Calu3 (cell line): ENCODE results near the gene SHISA2. TPM values are rescaled to one million over a fixed set of nuclear protein-coding genes. Genes with fewer than 3 reads are reported as not detected.

Experiments
- BruUV-seq: library from RNA; stranded (reverse); fragments of 400-500 nt; replicated peaks from 2 replicates; lab custom pipeline; 2021; lab: Mats Ljungman, UMichigan
- CTCF ChIA-PET: fragments of 300-600 bp; sonication (Branson Sonifier 250); formaldehyde crosslinking; loops from one replicate; lab custom pipeline; 2022; ENCODE audit warnings: antibody characterized with exemption; lab: Charles Lee
- DNase-seq: peaks from one replicate; pipeline ENCODE4 v3.0.0; 2022
- H3K27ac Mint-ChIP-seq: one replicate; pipeline ENCODE4 v1.8.0; 2022; ENCODE audit warnings: mixed read lengths; ENCODE audit not compliant: unreplicated experiment
- H3K27me3 Mint-ChIP-seq: one replicate; pipeline ENCODE4 v1.8.0; 2022; ENCODE audit warnings: mixed read lengths; ENCODE audit not compliant: unreplicated experiment
- H3K36me3 Mint-ChIP-seq: one replicate; pipeline ENCODE4 v1.8.0; 2022; ENCODE audit warnings: mild to moderate bottlenecking, moderate library complexity, mixed read lengths; ENCODE audit not compliant: insufficient read depth, unreplicated experiment
- H3K4me1 Mint-ChIP-seq: one replicate; pipeline ENCODE4 v1.8.0; 2022; ENCODE audit warnings: mild to moderate bottlenecking, low read depth, mixed read lengths; ENCODE audit not compliant: unreplicated experiment
- H3K4me3 Mint-ChIP-seq: one replicate; pipeline ENCODE4 v1.8.0; 2022; ENCODE audit warnings: mild to moderate bottlenecking, low read depth, moderate library complexity, mixed read lengths; ENCODE audit not compliant: unreplicated experiment
- H3K9me3 Mint-ChIP-seq: one replicate; pipeline ENCODE4 v1.8.0; 2022; ENCODE audit warnings: low read depth, mixed read lengths; ENCODE audit not compliant: unreplicated experiment
- CTCF ChIP-seq: fragments of 200-600 bp; IDR thresholded peaks from one replicate; pipeline ENCODE4 v1.8.0; 2022; ENCODE audit warnings: antibody characterized with exemption; ENCODE audit not compliant: unreplicated experiment
- intact Hi-C: fragments of 100-400 bp; cut with micrococcal nuclease; formaldehyde crosslinking; loops from one replicate; pipeline ENCODE4 v1.10.0; 2022; ENCODE audit not compliant: unreplicated experiment
- total RNA-seq: library from RNA; stranded (reverse); gene quantifications from 2 replicates; pipeline ENCODE4 v1.2.3, GENCODE V29; 2022

Gene SHISA2
- total RNA-seq, 1 experiment from 2014 or later: 23.2 TPM

- no peak for TF ChIP-seq CTCF
- no peaks in the 10 kb centered on the region for H3K27me3 Mint-ChIP-seq
- H3K36me3 Mint-ChIP-seq: no peaks in the 10 kb centered on the region
- H3K4me1 Mint-ChIP-seq: peaks cover 43% of the 10 kb centered on the region
- H3K27ac Mint-ChIP-seq: no peak overlapping the region
- intact Hi-C loops: no loop called here
- peaks cover 3% of the 10 kb centered on the region for H3K9me3 Mint-ChIP-seq
- DNase-seq: no peak
- CTCF ChIA-PET: interaction anchor here (1.0 kb wide), 1 partner anchor 37 kb away, joined by 3 read pairs; no protein-coding TSS in a partner anchor
- no peak overlapping the region for H3K4me3 Mint-ChIP-seq
- BruUV-seq: no TSS peak
Measured at GRCh38 chr13:26025771-26026170, 26.0 kb downstream of the SHISA2 start.

- H3K27ac Mint-ChIP-seq: no peak overlapping the region
- intact Hi-C loops: no loop called here
- BruUV-seq: no TSS peak
- CTCF ChIA-PET: interaction anchor here (1.0 kb wide), 1 partner anchor 37 kb away, joined by 3 read pairs; no protein-coding TSS in a partner anchor
- peaks cover 49% of the 10 kb centered on the region for H3K4me1 Mint-ChIP-seq
- no peak for TF ChIP-seq CTCF
- H3K9me3 Mint-ChIP-seq: no peaks in the 10 kb centered on the region
- no peak for DNase-seq
- H3K36me3 Mint-ChIP-seq: no peaks in the 10 kb centered on the region
- H3K4me3 Mint-ChIP-seq: no peak overlapping the region
- no peaks in the 10 kb centered on the region for H3K27me3 Mint-ChIP-seq
Measured at GRCh38 chr13:26025196-26025595, 26.6 kb downstream of the SHISA2 start.

GRCh38 chr13:26024558-26024957, 27.3 kb downstream of the SHISA2 start:
- CTCF ChIA-PET: interaction anchor here (1.0 kb wide), 1 partner anchor 36 kb away, joined by 3 read pairs; no protein-coding TSS in a partner anchor
- TF ChIP-seq CTCF: no peak
- no TSS peak for BruUV-seq
- peak overlapping the region; percentile 56 for H3K27ac Mint-ChIP-seq
- no peaks in the 10 kb centered on the region for H3K9me3 Mint-ChIP-seq
- H3K27me3 Mint-ChIP-seq: no peaks in the 10 kb centered on the region
- intact Hi-C loops: loop anchor here (5.0 kb wide), 1 partner anchor 42 kb away; no protein-coding TSS in a partner anchor
- no peak for DNase-seq
- peaks cover 56% of the 10 kb centered on the region for H3K4me1 Mint-ChIP-seq
- peak overlapping the region; percentile 4 for H3K4me3 Mint-ChIP-seq
- no peaks in the 10 kb centered on the region for H3K36me3 Mint-ChIP-seq

DNA sequence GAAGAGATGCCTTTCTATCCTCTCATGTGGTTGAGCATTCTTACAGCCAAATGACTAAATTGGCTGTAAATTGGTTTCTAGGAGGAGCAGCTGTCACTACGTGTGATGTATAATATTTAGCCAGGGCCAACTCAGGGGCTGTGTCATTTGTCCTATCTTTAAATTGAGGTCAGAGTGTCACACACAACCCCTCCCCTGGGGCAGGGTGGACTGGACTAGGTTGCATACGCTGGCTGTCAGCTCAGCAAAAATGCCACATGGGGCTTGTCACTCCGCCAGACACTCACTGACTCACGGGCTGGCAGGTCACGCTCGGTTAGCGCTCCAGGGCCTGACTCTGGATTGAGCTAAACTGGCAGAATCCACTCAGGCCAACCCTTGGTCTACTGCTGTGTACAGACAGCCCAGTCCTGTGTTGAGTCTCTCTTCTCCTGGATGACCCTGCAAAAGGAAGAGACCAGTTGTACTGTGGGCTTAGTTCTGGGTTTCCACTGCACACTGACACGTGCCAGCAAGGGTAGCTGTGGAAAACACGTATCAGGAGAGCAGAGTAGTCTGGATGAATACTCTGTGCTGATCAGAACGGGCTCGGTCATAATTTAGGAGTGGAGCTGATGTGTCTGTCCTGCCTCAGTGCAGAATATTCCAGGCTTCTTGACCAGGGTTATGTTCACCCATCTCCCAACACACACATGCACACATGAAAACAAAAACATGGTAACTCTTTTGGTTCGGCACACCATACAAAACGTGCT, 29.1 kb downstream of the SHISA2 start:
- H3K27ac Mint-ChIP-seq: peak overlapping the region; percentile 66
- CTCF ChIA-PET: interaction anchor here (0.8 to 0.9 kb wide), 2 partner anchors 27 to 193 kb away, joined by 3 to 4 read pairs; no protein-coding TSS in a partner anchor
- intact Hi-C loops: loop anchor here (5.0 kb wide), 1 partner anchor 40 kb away; no protein-coding TSS in a partner anchor
- no peaks in the 10 kb centered on the region for H3K9me3 Mint-ChIP-seq
- no peak for TF ChIP-seq CTCF
- no peaks in the 10 kb centered on the region for H3K36me3 Mint-ChIP-seq
- H3K4me3 Mint-ChIP-seq: no peak overlapping the region
- peak; percentile 83 for DNase-seq
- BruUV-seq: no TSS peak
- no peaks in the 10 kb centered on the region for H3K27me3 Mint-ChIP-seq
- peaks cover 68% of the 10 kb centered on the region for H3K4me1 Mint-ChIP-seq
